HCT116 (cell line): Measurements from ENCODE around the gene PIGX.

Source experiments
- ATF3 ChIP-seq: IDR thresholded peaks from 2 replicates; pipeline ENCODE4 v1.6.1; 2012
- CEBPB ChIP-seq: IDR thresholded peaks from 2 replicates; pipeline ENCODE4 v1.6.1; 2012; ENCODE audit warnings: low read depth
- EGR1 ChIP-seq: IDR thresholded peaks from 2 replicates; pipeline ENCODE4 v1.6.1; 2012; ENCODE audit warnings: low read depth
- EZH2 ChIP-seq: fragments of 200-600 bp; sonication (generic); IDR thresholded peaks from 2 replicates; pipeline ENCODE4 v1.6.1; 2017; ENCODE audit warnings: antibody characterized with exemption, mixed run types
- POLR2A ChIP-seq: IDR thresholded peaks from 2 replicates; pipeline ENCODE4 v1.7.0; 2011; ENCODE audit warnings: borderline replicate concordance; ENCODE audit not compliant: insufficient read depth, insufficient read length; ENCODE audit errors: extremely low read depth
- YY1 ChIP-seq: IDR thresholded peaks from 2 replicates; pipeline ENCODE4 v1.6.1; 2011; ENCODE audit warnings: low read length, low read depth, moderate library complexity, mild to moderate bottlenecking; ENCODE audit not compliant: insufficient replicate concordance; ENCODE audit errors: extremely low read depth
- TF ChIP-seq, protein P1 (sequence below), 3 experiments: fragments of 200-600 bp in 1 of 3; sonication (generic) in 1 of 3; IDR thresholded peaks in 2 of 3; conservative IDR thresholded peaks in 1 of 3; 2 replicates each; pipeline ENCODE4 v1.5.1; 2012 to 2017; ENCODE audit warnings: low read depth in 2 of 3, low read length in 2 of 3, antibody characterized with exemption in 1 of 3, borderline replicate concordance in 1 of 3, control low read depth in 1 of 3, mild to moderate bottlenecking in 1 of 3, mixed read lengths in 1 of 3, mixed run types in 1 of 3, moderate library complexity in 1 of 3; ENCODE audit not compliant: insufficient read depth in 1 of 3
- TF ChIP-seq, protein P2 (sequence below): IDR thresholded peaks from 2 replicates; pipeline ENCODE4 v1.6.1; 2012; ENCODE audit warnings: low read depth

GRCh38 chr3:196700801-196701200 is 11.4 kb upstream of the PIGX start:
- no peak for TF ChIP-seq ATF3
- no peak for TF ChIP-seq YY1
- no peak for TF ChIP-seq POLR2A
- TF ChIP-seq EZH2 = no peak
- TF ChIP-seq EGR1 = no peak
- TF ChIP-seq, protein P1, sequence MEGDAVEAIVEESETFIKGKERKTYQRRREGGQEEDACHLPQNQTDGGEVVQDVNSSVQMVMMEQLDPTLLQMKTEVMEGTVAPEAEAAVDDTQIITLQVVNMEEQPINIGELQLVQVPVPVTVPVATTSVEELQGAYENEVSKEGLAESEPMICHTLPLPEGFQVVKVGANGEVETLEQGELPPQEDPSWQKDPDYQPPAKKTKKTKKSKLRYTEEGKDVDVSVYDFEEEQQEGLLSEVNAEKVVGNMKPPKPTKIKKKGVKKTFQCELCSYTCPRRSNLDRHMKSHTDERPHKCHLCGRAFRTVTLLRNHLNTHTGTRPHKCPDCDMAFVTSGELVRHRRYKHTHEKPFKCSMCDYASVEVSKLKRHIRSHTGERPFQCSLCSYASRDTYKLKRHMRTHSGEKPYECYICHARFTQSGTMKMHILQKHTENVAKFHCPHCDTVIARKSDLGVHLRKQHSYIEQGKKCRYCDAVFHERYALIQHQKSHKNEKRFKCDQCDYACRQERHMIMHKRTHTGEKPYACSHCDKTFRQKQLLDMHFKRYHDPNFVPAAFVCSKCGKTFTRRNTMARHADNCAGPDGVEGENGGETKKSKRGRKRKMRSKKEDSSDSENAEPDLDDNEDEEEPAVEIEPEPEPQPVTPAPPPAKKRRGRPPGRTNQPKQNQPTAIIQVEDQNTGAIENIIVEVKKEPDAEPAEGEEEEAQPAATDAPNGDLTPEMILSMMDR (IDR thresholded peaks at IDR 0.05 in 2 of 3, conservative IDR thresholded peaks at IDR 0.05 in 1 of 3; ENCODE audit: borderline replicate concordance in 1 of 3, insufficient read depth in 1 of 3, low read depth in 2 of 3, low read length in 2 of 3) = no peak
- TF ChIP-seq, protein P2, sequence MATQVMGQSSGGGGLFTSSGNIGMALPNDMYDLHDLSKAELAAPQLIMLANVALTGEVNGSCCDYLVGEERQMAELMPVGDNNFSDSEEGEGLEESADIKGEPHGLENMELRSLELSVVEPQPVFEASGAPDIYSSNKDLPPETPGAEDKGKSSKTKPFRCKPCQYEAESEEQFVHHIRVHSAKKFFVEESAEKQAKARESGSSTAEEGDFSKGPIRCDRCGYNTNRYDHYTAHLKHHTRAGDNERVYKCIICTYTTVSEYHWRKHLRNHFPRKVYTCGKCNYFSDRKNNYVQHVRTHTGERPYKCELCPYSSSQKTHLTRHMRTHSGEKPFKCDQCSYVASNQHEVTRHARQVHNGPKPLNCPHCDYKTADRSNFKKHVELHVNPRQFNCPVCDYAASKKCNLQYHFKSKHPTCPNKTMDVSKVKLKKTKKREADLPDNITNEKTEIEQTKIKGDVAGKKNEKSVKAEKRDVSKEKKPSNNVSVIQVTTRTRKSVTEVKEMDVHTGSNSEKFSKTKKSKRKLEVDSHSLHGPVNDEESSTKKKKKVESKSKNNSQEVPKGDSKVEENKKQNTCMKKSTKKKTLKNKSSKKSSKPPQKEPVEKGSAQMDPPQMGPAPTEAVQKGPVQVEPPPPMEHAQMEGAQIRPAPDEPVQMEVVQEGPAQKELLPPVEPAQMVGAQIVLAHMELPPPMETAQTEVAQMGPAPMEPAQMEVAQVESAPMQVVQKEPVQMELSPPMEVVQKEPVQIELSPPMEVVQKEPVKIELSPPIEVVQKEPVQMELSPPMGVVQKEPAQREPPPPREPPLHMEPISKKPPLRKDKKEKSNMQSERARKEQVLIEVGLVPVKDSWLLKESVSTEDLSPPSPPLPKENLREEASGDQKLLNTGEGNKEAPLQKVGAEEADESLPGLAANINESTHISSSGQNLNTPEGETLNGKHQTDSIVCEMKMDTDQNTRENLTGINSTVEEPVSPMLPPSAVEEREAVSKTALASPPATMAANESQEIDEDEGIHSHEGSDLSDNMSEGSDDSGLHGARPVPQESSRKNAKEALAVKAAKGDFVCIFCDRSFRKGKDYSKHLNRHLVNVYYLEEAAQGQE = no peak
- no peak for TF ChIP-seq CEBPB
